H1 (cell line): ENCODE data around the gene DNM2. TPM values are rescaled to one million over a fixed set of nuclear protein-coding genes. Genes with fewer than 3 reads are reported as not detected.

ENCODE experiments used
- CTCF ChIA-PET: fragments of 300-600 bp; sonication (Branson Sonifier 250); formaldehyde crosslinking; loops from one replicate; lab custom pipeline; 2021; ENCODE audit not compliant: partially characterized antibody; lab: Charles Lee
- POLR2A ChIA-PET: fragments of 300-600 bp; sonication (Branson Sonifier 250); formaldehyde crosslinking; loops from one replicate; lab custom pipeline; 2021; ENCODE audit warnings: inconsistent platforms; ENCODE audit not compliant: partially characterized antibody; lab: Charles Lee
- DNase-seq, 2 experiments: peaks; one replicate each; pipeline versions ENCODE4 v3.0.0 to v3.0.0-alpha.2; 2010 to 2022; ENCODE audit warnings: low spot score in 2 of 2, low read depth in 1 of 2, mixed read lengths in 1 of 2
- FAIRE-seq: peaks from 2 replicates; lab custom pipeline; 2011; peaks lifted over from hg19 to GRCh38; lab: Jason Lieb, UNC
- H2AFZ ChIP-seq: 2 replicates; pipeline ENCODE4 v1.8.1; 2012; ENCODE audit warnings: low read length, inconsistent platforms
- H2AK5ac ChIP-seq: 2 replicates; pipeline ENCODE4 v1.6.1; 2013; ENCODE audit warnings: low read depth, low read length
- H2BK120ac ChIP-seq: replicated peaks from 2 replicates; pipeline ENCODE3; 2013; ENCODE audit warnings: low read depth, low read length, inconsistent platforms
- H2BK12ac ChIP-seq: 2 replicates; pipeline ENCODE4 v1.6.1; 2013; ENCODE audit warnings: low read depth, low read length
- H2BK15ac ChIP-seq: 2 replicates; pipeline ENCODE4 v1.6.1; 2013; ENCODE audit warnings: low read length
- H2BK20ac ChIP-seq: 2 replicates; pipeline ENCODE4 v1.6.1; 2013; ENCODE audit warnings: low read length
- H2BK5ac ChIP-seq: 2 replicates; pipeline ENCODE4 v1.6.1; 2013; ENCODE audit warnings: low read depth, low read length
- H3K14ac ChIP-seq: 2 replicates; pipeline ENCODE4 v1.6.1; 2013; ENCODE audit warnings: inconsistent platforms; ENCODE audit not compliant: insufficient read length
- H3K18ac ChIP-seq: 2 replicates; pipeline ENCODE4 v1.6.1; 2013; ENCODE audit warnings: low read length; ENCODE audit errors: extremely low read depth
- H3K23ac ChIP-seq: 2 replicates; pipeline ENCODE4 v1.6.1; 2013; ENCODE audit warnings: inconsistent platforms; ENCODE audit not compliant: insufficient read length
- H3K23me2 ChIP-seq: 2 replicates; pipeline ENCODE4 v1.6.1; 2013; ENCODE audit warnings: low read depth, low read length
- H3K27ac ChIP-seq: 2 replicates; pipeline ENCODE4 v1.6.1; 2011; ENCODE audit warnings: low read depth, low read length, inconsistent platforms
- H3K27me3 ChIP-seq, 4 experiments: replicated peaks in 1 of 4; 1 replicate in 1 of 4; 2 replicates in 3 of 4; pipeline versions ENCODE4 v1.6.1 to v1.8.1; 2011 to 2013; ENCODE audit warnings: low read length in 3 of 4, mild to moderate bottlenecking in 3 of 4, inconsistent platforms in 2 of 4, mixed read lengths in 2 of 4, moderate library complexity in 1 of 4; ENCODE audit not compliant: control insufficient read depth in 3 of 4, insufficient read depth in 3 of 4; ENCODE audit errors: extremely low read depth in 1 of 4
- H3K36me3 ChIP-seq, 4 experiments: 2 replicates each; pipeline versions ENCODE4 v1.6.1 to v1.8.1; 2011 to 2013; ENCODE audit warnings: mild to moderate bottlenecking in 4 of 4, low read length in 3 of 4, moderate library complexity in 2 of 4, control low read depth in 1 of 4, inconsistent platforms in 1 of 4; ENCODE audit not compliant: insufficient read depth in 4 of 4, control insufficient read depth in 2 of 4
- H3K4ac ChIP-seq: replicated peaks from 2 replicates; pipeline ENCODE3; 2013; ENCODE audit warnings: low read length, low read depth, mixed read lengths, inconsistent platforms; ENCODE audit not compliant: insufficient read length
- H3K4me1 ChIP-seq, 4 experiments: replicated peaks in 1 of 4; 1 replicate in 1 of 4; 2 replicates in 3 of 4; pipeline versions ENCODE4 v1.6.1 to v1.8.1; 2011 to 2013; ENCODE audit warnings: low read length in 3 of 4, inconsistent platforms in 2 of 4, mixed read lengths in 1 of 4; ENCODE audit not compliant: insufficient read depth in 4 of 4, control insufficient read depth in 3 of 4
- H3K4me2 ChIP-seq, 2 experiments: 2 replicates each; pipeline versions ENCODE4 v1.6.1 to v1.8.1; 2011 to 2013; ENCODE audit warnings: low read depth in 2 of 2, low read length in 2 of 2, control low read depth in 1 of 2, inconsistent platforms in 1 of 2, mild to moderate bottlenecking in 1 of 2; ENCODE audit not compliant: insufficient read depth in 1 of 2
- H3K4me3 ChIP-seq, 4 experiments: fragments of 200-600, 300-600 bp in 1 of 4; sonication (generic), shearing (Covaris generic), sonication (Bioruptor Twin) in 1 of 4; 2 replicates each; pipeline versions ENCODE4 v1.5.1 to v1.8.1; 2011 to 2016; ENCODE audit warnings: low read length in 4 of 4, low read depth in 3 of 4, control low read depth in 2 of 4, inconsistent platforms in 2 of 4, mild to moderate bottlenecking in 2 of 4, mixed read lengths in 1 of 4, moderate library complexity in 1 of 4; ENCODE audit not compliant: insufficient read depth in 2 of 4; ENCODE audit errors: extremely low read depth in 1 of 4
- H3K56ac ChIP-seq: replicated peaks from 2 replicates; pipeline ENCODE3; 2013; ENCODE audit warnings: low read depth, mild to moderate bottlenecking, mixed read lengths, low read length, inconsistent platforms; ENCODE audit not compliant: insufficient read length
- H3K79me1 ChIP-seq: 2 replicates; pipeline ENCODE4 v1.6.1; 2013; ENCODE audit warnings: low read depth, low read length, control low read depth
- H3K79me2 ChIP-seq, 2 experiments: 2 replicates each; pipeline versions ENCODE4 v1.6.1 to v1.8.1; 2012 to 2013; ENCODE audit warnings: low read length in 2 of 2, mild to moderate bottlenecking in 2 of 2, inconsistent platforms in 1 of 2; ENCODE audit not compliant: insufficient read depth in 2 of 2, control insufficient read depth in 1 of 2
- H3K9ac ChIP-seq, 4 experiments: replicated peaks in 1 of 4; 1 replicate in 1 of 4; 2 replicates in 3 of 4; pipeline versions ENCODE4 v1.6.1 to v1.8.1; 2011 to 2013; ENCODE audit warnings: low read depth in 3 of 4, low read length in 3 of 4, control low read depth in 2 of 4, mild to moderate bottlenecking in 2 of 4, moderate library complexity in 2 of 4, inconsistent platforms in 1 of 4; ENCODE audit errors: extremely low read depth in 1 of 4
- H3K9me3 ChIP-seq, 2 experiments: 2 replicates each; pipeline versions ENCODE4 v1.6.1 to v1.8.1; 2012 to 2013; ENCODE audit warnings: mild to moderate bottlenecking in 2 of 2, moderate library complexity in 2 of 2, control low read depth in 1 of 2, inconsistent platforms in 1 of 2, low read depth in 1 of 2, low read length in 1 of 2, mixed read lengths in 1 of 2; ENCODE audit not compliant: insufficient read depth in 2 of 2
- H4K20me1 ChIP-seq, 2 experiments: replicated peaks in 1 of 2; 2 replicates each; pipeline versions ENCODE3 to v1.8.1; 2011 to 2013; ENCODE audit warnings: inconsistent platforms in 2 of 2, low read length in 2 of 2, mild to moderate bottlenecking in 1 of 2; ENCODE audit not compliant: insufficient read depth in 2 of 2, control insufficient read depth in 1 of 2
- H4K5ac ChIP-seq: 2 replicates; pipeline ENCODE4 v1.6.1; 2013; ENCODE audit warnings: low read length, low read depth, mixed read lengths, inconsistent platforms; ENCODE audit not compliant: insufficient read length
- H4K8ac ChIP-seq: 2 replicates; pipeline ENCODE4 v1.8.0; 2013; ENCODE audit warnings: mild to moderate bottlenecking, moderate library complexity, low read length, inconsistent platforms; ENCODE audit not compliant: insufficient read depth; ENCODE audit errors: extremely low read depth
- H4K91ac ChIP-seq: replicated peaks from 2 replicates; pipeline ENCODE3; 2013; ENCODE audit warnings: low read length, mixed read lengths, inconsistent platforms; ENCODE audit not compliant: insufficient read length
- KDM4A ChIP-seq: IDR thresholded peaks from one replicate; pipeline ENCODE4 v1.7.1; 2012; ENCODE audit warnings: low read depth, mild to moderate bottlenecking, moderate library complexity, low read length, inconsistent platforms; ENCODE audit not compliant: severe bottlenecking
- SIX5 ChIP-seq: IDR thresholded peaks from 2 replicates; pipeline ENCODE4 v1.6.1; 2011; ENCODE audit warnings: mild to moderate bottlenecking, low read depth, low read length
- WGBS, 2 experiments: shearing (Covaris generic) in 1 of 2; methylation state at CpG; one replicate each; pipeline versions ENCODE4 v1.1.6 to v1.1.7; 2013 to 2015; ENCODE audit warnings: low lambda C conversion rate in 2 of 2, mixed read lengths in 2 of 2, inconsistent platforms in 1 of 2, low coverage in 1 of 2, missing lambda C conversion rate in 1 of 2; ENCODE audit not compliant: insufficient replicate concordance in 2 of 2, insufficient coverage in 1 of 2, insufficient read length in 1 of 2; ENCODE audit errors: extremely low coverage in 1 of 2, missing lambda C conversion rate in 1 of 2; 5-methylcytosine and 5-hydroxymethylcytosine counted together
- polyA plus RNA-seq, 7 experiments: library from polyadenylated mRNA; depleted of rRNA in 3 of 7; stranded (reverse) in 5 of 7; unstranded in 2 of 7; fragments of >200 nt in 5 of 7; fragments of 200-250 nt in 2 of 7; gene quantifications; 1 replicate in 5 of 7; 2 replicates in 1 of 7; 4 replicates in 1 of 7; pipeline versions ENCODE4 v1.2.1 to v1.2.3, GENCODE V29; 2011 to 2013; ENCODE audit warnings: missing spikeins in 2 of 7, mixed read lengths in 2 of 7
- total RNA-seq: library from RNA; stranded (reverse); fragmentation: NEBNext Ultra II Directional; extraction: Animal tissue kit (Norgen Biotek cat#: 25700); gene quantifications from 2 replicates; pipeline ENCODE4 v1.2.1, GENCODE V29; 2021

Gene DNM2
- total and polyA plus RNA-seq, 2 of the 8 experiments (the other 6 are each of a cell fraction or from before 2014, with no cell fraction given): 61.9 to 120 TPM

- H2BK20ac ChIP-seq: no peak overlapping the region
- 91% methylated on average over 15 of the region's 15 CpGs; no CpG with 5 or more reads in 1 of the 2 experiments for WGBS, 2 experiments
- H3K4me1 ChIP-seq: no peaks in the 10 kb centered on the region
- H3K79me1 ChIP-seq: no peaks in the 10 kb centered on the region
- no peak overlapping the region for H3K23ac ChIP-seq
- DNase-seq (no peak), FAIRE-seq (no peak)
- no peak overlapping the region for H3K18ac ChIP-seq
- POLR2A ChIA-PET: interaction anchor here (0.8 to 1.0 kb wide), 2 partner anchors 11 to 26 kb away, joined by 3 read pairs; partner anchors contain the start of gene TMED1
- H3K14ac ChIP-seq: no peak overlapping the region
- H2AFZ ChIP-seq: no peak overlapping the region
- no peak overlapping the region for H2BK5ac ChIP-seq
- H3K4me2 ChIP-seq: no peak overlapping the region
- no peak overlapping the region for H2BK12ac ChIP-seq
- H3K4ac ChIP-seq: no peak overlapping the region
- no peaks in the 10 kb centered on the region for H3K27me3 ChIP-seq
- H2BK120ac ChIP-seq: no peak overlapping the region
- no peak overlapping the region for H2AK5ac ChIP-seq
- H2BK15ac ChIP-seq: no peak overlapping the region
- H4K20me1 ChIP-seq: peaks cover 0 to 5% of the 10 kb centered on the region in 2 experiments
- no peak overlapping the region for H3K56ac ChIP-seq
- no peak overlapping the region for H3K9ac ChIP-seq
- H3K23me2 ChIP-seq: no peaks in the 10 kb centered on the region
- H3K79me2 ChIP-seq: no peaks in the 10 kb centered on the region
- no peak overlapping the region for H3K27ac ChIP-seq
- H3K4me3 ChIP-seq: no peak overlapping the region
- CTCF ChIA-PET: interaction anchor here (1.6 kb wide), 1 partner anchor 79 kb away, joined by 3 read pairs; no protein-coding TSS in a partner anchor
- H4K5ac ChIP-seq: no peak overlapping the region
- H4K8ac ChIP-seq: no peak overlapping the region
- peaks cover 0 to 11% (median 5%) of the 10 kb centered on the region in 4 experiments; a peak in 4 of 8 replicates for H3K36me3 ChIP-seq
- no peaks in the 10 kb centered on the region for H3K9me3 ChIP-seq
- H4K91ac ChIP-seq: no peak overlapping the region
- no peak for TF ChIP-seq KDM4A
- TF ChIP-seq SIX5: no peak
Observed at GRCh38 chr19:10809651-10810285, 91.9 kb downstream of the DNM2 start.
